GM20000 (cell line): ENCODE measurements around the gene EPN3.

Experiments
- DNase-seq: peaks from one replicate; pipeline ENCODE4 v3.0.0; 2012; ENCODE audit warnings: low spot score
- CTCF ChIP-seq: IDR thresholded peaks from 2 replicates; pipeline ENCODE4 v1.5.1; 2012; ENCODE audit warnings: mild to moderate bottlenecking, control low read depth; ENCODE audit errors: extremely low read depth, missing control alignments

The EPN3 gene

GRCh38 chr17:50585346-50585745 lies 52.8 kb downstream of the EPN3 start:
- DNase-seq = no peak
- TF ChIP-seq CTCF = no peak

GRCh38 chr17:50585891-50586290 lies 53.4 kb downstream of the EPN3 start:
- DNase-seq = no peak
- TF ChIP-seq CTCF = no peak

GRCh38 chr17:50586421-50587247 lies 54.1 kb downstream of the EPN3 start:
- no peak for DNase-seq
- TF ChIP-seq CTCF = no peak

GRCh38 chr17:50587571-50587970 lies 55.0 kb downstream of the EPN3 start:
- TF ChIP-seq CTCF = no peak
- no peak for DNase-seq

GRCh38 chr17:50588391-50589049 lies 56.0 kb downstream of the EPN3 start:
- TF ChIP-seq CTCF = no peak
- DNase-seq = no peak

GRCh38 chr17:50589095-50589705 lies 56.7 kb downstream of the EPN3 start:
- no peak for TF ChIP-seq CTCF
- no peak for DNase-seq
